Dedifferentiated amniotic fluid mesenchymal stem cell (primary cell): Measurements from ENCODE around the gene SLX9.
A peak's percentile ranks its signal among the peaks of the same experiment; 100 is the strongest.

Experiments
- DNase-seq: peaks from one replicate; pipeline ENCODE4 v3.0.0-alpha.2; 2016; ENCODE audit errors: extremely low spot score

The SLX9 gene

GRCh38 chr21:45003331-45004058, 63.7 kb downstream of the SLX9 start:
- DNase-seq: no peak

GRCh38 chr21:45004059-45004422, 64.2 kb downstream of the SLX9 start:
- no peak for DNase-seq

- DNase-seq: no peak
Measured at GRCh38 chr21:45004481-45005247, 64.8 kb downstream of the SLX9 start.

GRCh38 chr21:45006536-45007095, 66.8 kb downstream of the SLX9 start:
- DNase-seq: no peak

- no peak for DNase-seq
Measured at GRCh38 chr21:45009616-45010015, 69.8 kb downstream of the SLX9 start.

GRCh38 chr21:45010096-45010495, 70.3 kb downstream of the SLX9 start:
- DNase-seq: no peak

- no peak for DNase-seq
Measured at GRCh38 chr21:45010860-45011259, 71.0 kb downstream of the SLX9 start.

- no peak for DNase-seq
Measured at GRCh38 chr21:45011426-45011825, 71.6 kb downstream of the SLX9 start.

- peak; percentile 73 for DNase-seq
Measured at GRCh38 chr21:45011911-45012661, 72.3 kb downstream of the SLX9 start.

- DNase-seq: no peak
Measured at GRCh38 chr21:45012662-45013259, 72.9 kb downstream of the SLX9 start.

GRCh38 chr21:45013260-45013841, 73.5 kb downstream of the SLX9 start:
- DNase-seq: no peak

GRCh38 chr21:45014747-45015468, 75.1 kb downstream of the SLX9 start:
- no peak for DNase-seq

GRCh38 chr21:45015469-45015860, 75.6 kb downstream of the SLX9 start:
- DNase-seq: no peak

- DNase-seq: no peak
Measured at GRCh38 chr21:45016031-45016405, 76.2 kb downstream of the SLX9 start.

GRCh38 chr21:45016406-45017038, 76.7 kb downstream of the SLX9 start:
- DNase-seq: no peak

- DNase-seq: no peak
Measured at GRCh38 chr21:45017039-45017960, 77.5 kb downstream of the SLX9 start.

- no peak for DNase-seq
Measured at GRCh38 chr21:45018131-45019075, 78.6 kb downstream of the SLX9 start.
